ENCODE data around the gene PPL.
"Not testable (repeated sequence)": the region's sequence is repeated elsewhere in the genome, so short reads cannot be mapped to it uniquely, and the experiment has no call there.

The PPL gene

DNA sequence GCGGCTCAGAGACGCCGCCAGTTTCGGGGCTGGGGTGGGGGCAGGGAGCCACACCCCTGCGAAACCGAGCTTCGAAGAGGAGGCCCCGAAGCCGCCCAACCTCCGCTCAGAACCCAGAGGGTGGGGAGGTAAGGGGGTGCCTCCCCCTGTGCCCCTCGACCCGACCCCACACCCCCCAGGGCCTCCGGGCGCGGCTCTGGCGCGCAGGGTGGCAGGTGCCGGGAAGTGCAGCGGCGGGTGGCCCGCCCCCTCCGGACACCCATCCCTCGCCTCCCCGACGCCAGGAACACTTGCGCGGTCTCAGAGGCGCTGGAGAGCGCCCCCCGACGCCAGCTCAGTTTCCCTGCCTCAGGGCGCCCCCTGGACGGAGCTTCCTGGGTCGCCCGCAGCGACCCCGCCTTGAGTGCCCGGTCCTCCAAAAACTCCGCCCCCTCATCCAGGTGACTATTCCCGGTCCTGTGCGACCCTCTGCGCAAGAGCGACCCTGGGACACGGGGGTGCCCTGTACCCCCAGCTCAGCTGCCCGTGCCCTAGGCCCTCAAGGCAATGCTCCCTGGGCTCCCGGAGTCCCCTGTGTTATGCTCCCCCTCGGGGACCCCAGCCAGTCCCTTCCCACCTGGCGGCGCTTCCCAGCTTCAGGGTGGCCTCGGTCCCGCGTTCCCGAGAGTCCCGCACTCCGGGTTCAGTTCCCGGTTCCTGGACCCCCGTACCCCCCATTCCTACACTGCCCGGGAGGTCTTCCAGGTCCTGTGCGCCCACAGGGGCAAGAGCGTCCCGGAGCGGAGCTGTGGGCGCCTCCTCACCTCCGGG lies 562 bp downstream of the PPL start:
- in situ Hi-C loops (cut with HindIII; ENCODE audit: low pct_unique_long_range_greater_than_20kb, low sequenced_read_pairs), result no loop called here
- TF ChIP-seq JUND (IDR thresholded peaks at IDR 0.05; ENCODE audit: low read depth), result no peak
- DNase-seq (ENCODE audit: low read depth in 1 of 2, low spot score in 1 of 2), result peak in 1 of 2 experiments; percentile 69

DNA sequence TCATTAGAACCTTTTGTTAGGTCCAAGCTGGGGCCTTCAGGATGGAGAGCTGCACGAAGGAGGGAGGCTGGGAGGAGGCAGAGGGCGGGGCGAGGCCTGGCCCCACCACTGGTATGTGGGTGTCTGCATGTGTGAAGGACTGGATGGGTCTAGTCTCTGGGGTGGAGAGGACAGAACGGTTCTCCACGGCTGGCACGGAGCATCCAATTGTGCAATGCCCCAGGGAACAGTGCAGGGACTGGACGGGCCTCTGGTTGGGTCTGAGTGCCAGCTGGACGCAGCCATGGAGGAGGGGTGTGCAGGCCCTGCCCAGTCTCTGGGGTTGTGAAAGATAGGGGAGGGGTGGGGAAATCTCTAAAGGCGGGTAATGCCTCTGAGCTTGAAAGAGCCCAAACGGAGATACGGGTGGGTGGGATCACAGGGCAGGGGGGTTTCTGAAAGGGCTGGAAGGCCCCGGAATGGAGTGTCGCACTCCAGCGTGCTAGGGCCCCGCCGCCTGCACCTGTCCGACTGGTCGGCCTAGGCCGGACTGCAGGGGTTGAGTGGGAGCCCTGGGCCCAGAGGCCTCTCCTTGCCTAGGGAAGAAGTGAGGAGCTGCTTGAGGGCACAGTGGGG lies 1.6 kb downstream of the PPL start:
- peak in 1 of 2 experiments; percentile 30 for DNase-seq (ENCODE audit: low read depth in 1 of 2, low spot score in 1 of 2)
- in situ Hi-C loops (cut with HindIII; ENCODE audit: low pct_unique_long_range_greater_than_20kb, low sequenced_read_pairs), result no loop called here
- TF ChIP-seq JUND (IDR thresholded peaks at IDR 0.05; ENCODE audit: low read depth), result no peak

DNA sequence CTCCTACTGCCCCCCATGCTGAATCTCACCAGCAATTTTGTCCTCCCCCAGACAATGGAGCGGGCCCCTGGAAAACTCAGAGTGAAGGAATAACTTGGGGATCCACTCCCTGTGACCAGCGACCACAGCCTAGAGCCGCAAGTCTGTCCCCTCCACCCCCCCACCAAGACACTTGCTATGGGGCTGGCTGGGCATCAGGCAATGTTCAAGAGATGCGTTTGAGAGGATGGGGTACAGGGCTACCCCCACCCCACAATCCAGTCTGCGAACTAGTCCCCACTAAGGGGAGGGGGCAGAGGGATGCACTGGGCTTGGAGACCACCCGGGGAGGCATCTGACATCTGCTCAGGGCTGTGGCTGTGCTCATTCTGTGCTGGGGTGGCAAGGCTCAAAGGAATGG lies 2.4 kb downstream of the PPL start:
- in situ Hi-C loops (cut with HindIII; ENCODE audit: low pct_unique_long_range_greater_than_20kb, low sequenced_read_pairs), result no loop called here
- DNase-seq (ENCODE audit: low read depth in 1 of 2, low spot score in 1 of 2), result no peak
- no peak for TF ChIP-seq JUND (IDR thresholded peaks at IDR 0.05; ENCODE audit: low read depth)

DNA sequence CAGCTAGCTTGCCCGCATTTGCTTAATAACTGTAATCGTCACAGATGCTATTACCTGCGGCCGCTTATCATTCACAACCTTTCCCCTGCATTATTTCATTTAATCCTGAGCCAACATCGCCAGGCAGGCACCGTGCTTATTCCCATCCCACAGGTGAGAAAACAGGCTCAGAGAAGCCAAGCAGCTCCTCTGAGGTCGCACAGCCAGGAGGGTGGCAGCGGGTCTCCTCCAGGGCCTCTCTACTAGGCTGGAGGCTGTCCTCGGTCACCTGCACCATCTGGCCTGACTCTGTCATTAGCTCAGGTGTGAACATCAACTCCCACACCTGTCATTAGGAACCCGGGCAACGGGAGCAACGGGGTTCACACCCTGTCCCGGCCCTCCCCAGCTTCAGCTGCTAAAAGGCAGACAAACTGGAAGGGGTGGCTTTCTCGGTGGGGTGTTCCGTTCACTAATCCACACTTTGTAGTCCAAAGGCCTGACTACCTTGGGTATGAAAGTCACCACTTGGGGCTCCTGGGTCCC lies 3.0 kb downstream of the PPL start:
- DNase-seq (ENCODE audit: low read depth in 1 of 2, low spot score in 1 of 2), result no peak
- in situ Hi-C loops (cut with HindIII; ENCODE audit: low pct_unique_long_range_greater_than_20kb, low sequenced_read_pairs), result no loop called here
- no peak for TF ChIP-seq JUND (IDR thresholded peaks at IDR 0.05; ENCODE audit: low read depth)

DNA sequence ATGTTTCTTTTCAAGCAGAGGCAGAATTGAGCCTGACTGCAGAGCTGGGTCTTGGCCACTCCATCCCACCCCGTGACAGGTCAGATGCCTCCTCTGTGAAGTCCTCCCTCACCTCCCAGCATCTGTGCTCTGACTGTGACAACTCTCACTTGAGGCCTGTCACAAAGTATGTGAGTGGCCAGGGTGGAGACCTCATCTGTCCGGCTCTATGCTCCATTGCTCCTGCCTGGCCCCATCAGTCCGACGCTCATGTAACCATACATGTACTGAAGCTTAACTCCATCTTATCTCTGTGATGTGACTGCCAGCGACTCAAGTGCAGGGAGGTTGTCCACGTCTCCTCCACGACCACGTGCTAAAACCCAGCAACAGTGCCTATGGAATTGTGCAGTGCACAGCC lies 3.5 kb downstream of the PPL start:
- DNase-seq (ENCODE audit: low read depth in 1 of 2, low spot score in 1 of 2), result no peak
- in situ Hi-C loops (cut with HindIII; ENCODE audit: low pct_unique_long_range_greater_than_20kb, low sequenced_read_pairs), result no loop called here
- no peak for TF ChIP-seq JUND (IDR thresholded peaks at IDR 0.05; ENCODE audit: low read depth)

DNA sequence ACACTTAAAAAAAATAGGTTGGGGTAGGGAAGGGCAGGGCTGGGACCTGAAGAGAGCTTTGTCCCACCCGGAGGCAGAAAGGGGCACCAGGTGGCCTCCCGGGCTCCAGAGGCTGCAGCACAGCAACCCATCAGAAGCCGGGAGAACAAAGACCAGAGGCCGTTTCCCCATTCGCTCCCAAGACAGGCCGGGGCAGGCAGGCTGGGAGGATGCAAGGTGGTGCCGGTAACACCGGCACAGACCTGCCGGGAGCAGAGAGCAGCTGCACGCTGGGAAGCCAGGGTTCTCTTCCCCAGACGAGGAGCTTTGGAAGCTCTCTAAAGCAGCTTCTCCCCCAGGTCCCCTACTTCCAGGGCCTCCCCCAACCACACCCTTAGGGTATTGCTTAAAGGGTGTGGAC lies 5.6 kb downstream of the PPL start:
- no peak for DNase-seq (ENCODE audit: low read depth in 1 of 2, low spot score in 1 of 2)
- TF ChIP-seq JUND (IDR thresholded peaks at IDR 0.05; ENCODE audit: low read depth), result no peak
- in situ Hi-C loops (cut with HindIII; ENCODE audit: low pct_unique_long_range_greater_than_20kb, low sequenced_read_pairs), result no loop called here

DNA sequence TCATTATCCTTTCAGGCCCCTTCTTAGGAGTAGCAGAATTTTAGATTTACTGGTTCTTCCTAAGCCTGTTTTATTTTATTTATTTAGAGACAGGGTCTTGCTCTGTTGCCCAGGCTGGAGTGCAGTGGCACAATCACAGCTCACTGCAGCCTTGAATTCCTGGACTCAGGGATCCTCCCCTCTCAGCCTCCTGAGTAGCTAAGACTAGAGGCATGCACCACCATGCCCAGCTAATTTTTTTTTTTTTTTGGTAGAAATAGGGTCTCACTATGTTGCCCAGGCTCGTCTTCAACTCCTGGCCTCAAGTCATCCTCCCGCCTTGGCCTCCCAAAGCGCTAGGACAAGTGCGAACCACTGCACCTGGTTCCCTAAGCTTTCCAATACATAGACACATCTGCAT lies 7.3 kb downstream of the PPL start:
- DNase-seq (ENCODE audit: low read depth in 1 of 2, low spot score in 1 of 2); in situ Hi-C loops (cut with HindIII; ENCODE audit: low pct_unique_long_range_greater_than_20kb, low sequenced_read_pairs): not testable (repeated sequence)

DNA sequence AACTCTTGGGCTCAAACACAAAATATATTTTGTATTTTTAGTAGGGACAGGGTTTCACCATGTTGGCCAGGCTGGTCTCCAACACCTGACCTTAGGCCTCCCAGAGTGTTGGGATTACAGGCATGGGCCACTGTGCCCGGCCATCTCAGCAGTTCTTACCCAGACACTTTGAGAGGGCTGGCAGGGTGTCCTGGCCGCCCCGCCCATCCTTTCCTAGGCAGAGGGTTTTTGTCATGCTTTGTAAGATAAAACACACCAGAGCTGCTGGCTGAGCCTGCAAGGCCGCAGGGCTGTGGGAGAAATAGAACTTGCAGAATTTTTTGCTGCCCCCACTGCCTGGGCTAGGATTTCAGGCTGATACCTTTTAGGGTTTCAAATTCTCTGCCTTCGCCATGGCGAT lies 8.7 kb downstream of the PPL start:
- TF ChIP-seq JUND (IDR thresholded peaks at IDR 0.05; ENCODE audit: low read depth), result no peak
- in situ Hi-C loops (cut with HindIII; ENCODE audit: low pct_unique_long_range_greater_than_20kb, low sequenced_read_pairs), result no loop called here
- DNase-seq (ENCODE audit: low read depth in 1 of 2, low spot score in 1 of 2), result no peak

DNA sequence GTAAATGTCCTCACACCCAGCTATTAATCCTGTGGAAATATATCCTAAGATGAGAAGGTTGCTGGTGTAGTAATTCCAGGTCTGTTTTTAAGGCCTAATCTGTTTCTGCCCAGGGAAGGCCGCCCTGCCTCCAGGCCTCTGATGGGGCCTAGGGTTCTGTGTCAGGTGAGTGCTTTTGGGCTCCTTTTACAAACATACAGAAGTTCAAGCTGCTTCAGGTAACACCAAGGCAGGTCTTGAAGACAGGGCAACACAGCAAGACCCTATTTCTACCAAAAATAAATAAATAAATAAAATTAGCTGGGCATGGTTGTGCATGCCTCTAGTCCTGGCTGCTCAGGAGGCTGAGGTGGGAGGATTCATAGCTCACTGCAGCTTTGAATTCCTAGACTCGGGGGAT lies 9.3 kb downstream of the PPL start:
- in situ Hi-C loops (cut with HindIII; ENCODE audit: low pct_unique_long_range_greater_than_20kb, low sequenced_read_pairs), result no loop called here

DNA sequence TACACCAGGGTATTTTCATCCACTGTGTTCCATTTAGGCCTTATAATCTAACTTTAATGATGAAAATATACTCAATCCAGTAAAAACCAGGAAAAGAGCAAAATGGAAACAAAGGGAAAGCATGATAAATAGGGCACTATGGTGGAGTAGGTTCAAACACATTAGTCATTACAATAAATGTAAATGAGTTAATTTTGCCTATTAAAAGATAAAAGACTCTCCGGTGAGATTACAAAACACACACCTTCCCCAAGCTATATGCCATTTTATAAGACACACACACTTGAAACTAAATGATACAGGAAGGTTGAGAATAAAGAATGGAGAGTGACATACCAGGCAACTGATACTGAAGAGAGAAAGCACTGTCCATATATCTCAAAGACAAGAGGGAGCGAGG lies 10.0 kb downstream of the PPL start:
- in situ Hi-C loops (cut with HindIII; ENCODE audit: low pct_unique_long_range_greater_than_20kb, low sequenced_read_pairs), result no loop called here
- TF ChIP-seq JUND (IDR thresholded peaks at IDR 0.05; ENCODE audit: low read depth), result no peak
- no peak for DNase-seq (ENCODE audit: low read depth in 1 of 2, low spot score in 1 of 2)

More for the DNA sequence above, 9.3 kb downstream of the PPL start:
- DNase-seq (ENCODE audit: low read depth in 1 of 2, low spot score in 1 of 2), result no peak
- no peak for TF ChIP-seq JUND (IDR thresholded peaks at IDR 0.05; ENCODE audit: low read depth)

DNA sequence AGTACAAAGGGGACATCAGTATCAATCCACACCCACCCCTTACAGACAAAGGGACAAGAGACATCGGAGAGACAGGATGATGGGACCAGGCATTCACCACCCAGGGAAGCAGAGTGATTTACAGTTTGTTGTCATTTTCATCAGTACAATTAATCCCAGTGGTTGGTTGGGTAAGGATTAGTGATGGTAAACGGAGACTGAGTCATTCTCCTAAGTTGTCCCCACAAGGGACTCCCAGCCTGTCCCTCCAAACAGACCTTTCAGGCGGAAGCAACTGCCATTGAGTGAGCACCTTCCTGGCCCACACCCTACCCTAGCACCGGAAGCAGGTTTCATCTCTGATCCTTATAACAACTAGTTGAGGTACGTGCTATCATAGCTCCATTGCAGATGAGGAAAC lies 11.2 kb downstream of the PPL start:
- TF ChIP-seq JUND (IDR thresholded peaks at IDR 0.05; ENCODE audit: low read depth), result no peak
- DNase-seq (ENCODE audit: low read depth in 1 of 2, low spot score in 1 of 2), result no peak
- in situ Hi-C loops (cut with HindIII; ENCODE audit: low pct_unique_long_range_greater_than_20kb, low sequenced_read_pairs), result no loop called here

DNA sequence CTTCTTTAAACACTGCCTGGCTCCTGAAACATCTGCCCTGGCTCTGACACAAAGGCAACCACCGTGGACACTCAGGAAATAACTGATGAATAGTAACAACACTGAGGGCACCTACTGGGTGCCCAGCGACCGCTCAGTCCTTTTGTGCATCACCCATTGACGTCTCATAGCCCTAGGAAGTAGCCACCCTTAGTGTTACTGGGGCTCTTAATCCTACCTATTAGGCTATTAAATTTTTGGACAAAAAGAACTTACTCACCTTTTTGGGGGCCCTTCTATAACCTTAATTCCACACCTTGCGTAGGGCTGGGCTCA lies 11.7 kb downstream of the PPL start:
- TF ChIP-seq JUND (IDR thresholded peaks at IDR 0.05; ENCODE audit: low read depth), result no peak
- in situ Hi-C loops (cut with HindIII; ENCODE audit: low pct_unique_long_range_greater_than_20kb, low sequenced_read_pairs), result no loop called here
- no peak for DNase-seq (ENCODE audit: low read depth in 1 of 2, low spot score in 1 of 2)

DNA sequence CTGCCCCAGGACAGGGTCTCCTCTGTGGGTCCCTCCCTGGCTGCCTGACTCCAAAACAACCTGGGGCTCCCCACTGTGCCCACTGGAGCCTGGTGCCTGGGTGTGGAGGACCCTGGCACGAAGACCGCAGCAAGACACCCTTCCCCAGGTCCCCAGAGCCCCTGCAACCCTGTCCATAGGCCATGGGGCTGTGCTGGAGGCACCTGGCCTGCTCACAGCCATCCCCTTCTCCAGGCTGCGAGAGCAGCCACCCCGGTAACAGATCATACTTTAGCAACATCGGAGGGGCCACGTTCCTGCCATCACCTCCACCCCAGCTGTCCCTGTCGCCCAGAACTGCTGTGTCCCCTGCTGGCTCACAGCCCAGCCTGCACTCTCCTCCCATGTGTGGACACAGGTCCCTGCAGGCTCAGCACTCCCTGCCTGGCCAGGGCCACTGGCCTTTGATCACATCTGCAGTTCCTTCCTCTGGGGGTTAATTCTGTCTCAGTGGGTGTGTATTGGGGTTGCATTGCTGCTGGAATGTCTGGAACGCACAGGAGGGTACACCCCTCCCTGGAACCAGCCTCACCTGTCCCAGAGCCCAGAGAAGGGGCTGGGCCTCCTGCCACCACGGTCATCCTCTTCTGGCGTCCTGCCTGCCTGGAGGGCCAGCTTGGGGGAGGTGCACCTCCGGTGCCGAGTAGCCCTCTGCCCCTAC lies 12.2 kb downstream of the PPL start:
- in situ Hi-C loops (cut with HindIII; ENCODE audit: low pct_unique_long_range_greater_than_20kb, low sequenced_read_pairs), result no loop called here
- TF ChIP-seq JUND (IDR thresholded peaks at IDR 0.05; ENCODE audit: low read depth), result no peak
- DNase-seq (ENCODE audit: low read depth in 1 of 2, low spot score in 1 of 2), result peak in 1 of 2 experiments; percentile 63

Measured in T47D (cell line).